Activated CD8-positive, alpha-beta memory T cell treated with anti-CD3 and anti-CD28 coated beads for 24 hours (primary cell): Measurements from ENCODE around the gene SMU1.

ENCODE experiments used
- DNase-seq: peaks from one replicate; pipeline ENCODE4 v3.0.0-alpha.2; 2020

SMU1 gene

DNA sequence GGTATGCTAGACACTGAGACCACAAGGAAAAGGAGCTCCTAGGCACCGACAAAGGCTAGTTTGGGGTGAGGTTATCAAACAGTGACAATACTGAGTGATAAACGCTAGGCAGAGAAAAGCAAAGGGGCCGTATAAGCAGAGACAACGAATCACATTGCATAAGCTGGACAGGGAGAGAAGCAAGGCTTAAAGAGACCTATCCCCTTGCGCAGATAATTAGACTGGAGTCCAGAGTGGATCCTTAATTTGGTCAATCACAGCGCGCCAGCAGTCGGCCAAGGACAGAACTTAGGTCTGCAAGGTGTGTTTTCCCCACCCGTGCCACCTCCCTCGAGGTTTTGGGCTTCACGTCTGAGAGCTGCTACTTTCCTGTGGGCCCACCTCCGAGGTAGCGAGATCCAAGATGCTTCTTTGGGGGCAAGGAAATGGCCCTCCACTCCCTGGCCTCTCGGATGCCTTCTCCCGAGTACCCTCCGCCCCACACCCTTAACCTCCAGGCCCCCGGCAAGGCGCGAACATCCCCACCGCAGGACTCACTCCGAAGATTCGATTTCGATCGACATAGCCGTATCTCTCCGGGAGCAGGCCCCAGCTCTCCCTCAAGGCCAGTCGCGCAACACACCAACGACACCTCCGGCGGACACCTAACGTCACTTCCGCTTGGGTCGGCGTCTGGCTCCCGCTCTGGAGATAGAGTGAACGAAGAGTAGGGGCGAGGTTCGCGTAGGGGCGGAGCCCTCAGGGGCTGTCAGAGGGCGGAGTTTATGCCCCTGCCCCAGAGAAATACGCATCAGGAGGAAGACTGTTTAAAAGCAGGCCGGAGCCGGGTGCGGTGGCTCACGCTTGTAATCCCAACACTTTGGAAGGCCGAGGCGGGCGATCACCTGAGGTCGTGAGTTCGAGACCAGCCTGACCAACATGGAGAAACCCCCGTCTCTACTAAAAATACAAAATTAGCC is at the start of gene SMU1:
TSS of gene SMU1 (minus strand) at position 629 of the 959 bp plus-strand sequence. CDS start at position 563, 66 bp downstream.
- peak; percentile 94 for DNase-seq

DNA sequence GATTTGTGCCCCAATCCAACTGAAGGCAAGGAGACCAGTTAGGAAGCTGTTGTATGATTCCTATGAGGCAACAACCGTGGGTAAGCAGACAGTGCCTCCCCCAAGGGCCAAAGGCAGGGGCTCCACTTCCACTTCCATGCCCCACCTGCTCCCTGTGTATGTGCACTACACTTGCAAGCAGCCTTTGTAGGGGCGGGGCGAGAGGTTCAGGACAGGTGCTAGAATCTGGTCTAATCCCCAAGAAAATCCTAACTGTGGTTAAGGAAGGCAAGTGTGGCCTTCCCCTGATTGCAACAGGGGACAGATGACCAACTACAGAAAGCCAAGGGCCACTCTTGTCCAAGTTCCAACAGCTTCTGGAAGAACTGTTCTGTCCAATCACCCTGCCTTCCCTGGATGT is 49.0 kb upstream of the SMU1 start:
- no peak for DNase-seq

DNA sequence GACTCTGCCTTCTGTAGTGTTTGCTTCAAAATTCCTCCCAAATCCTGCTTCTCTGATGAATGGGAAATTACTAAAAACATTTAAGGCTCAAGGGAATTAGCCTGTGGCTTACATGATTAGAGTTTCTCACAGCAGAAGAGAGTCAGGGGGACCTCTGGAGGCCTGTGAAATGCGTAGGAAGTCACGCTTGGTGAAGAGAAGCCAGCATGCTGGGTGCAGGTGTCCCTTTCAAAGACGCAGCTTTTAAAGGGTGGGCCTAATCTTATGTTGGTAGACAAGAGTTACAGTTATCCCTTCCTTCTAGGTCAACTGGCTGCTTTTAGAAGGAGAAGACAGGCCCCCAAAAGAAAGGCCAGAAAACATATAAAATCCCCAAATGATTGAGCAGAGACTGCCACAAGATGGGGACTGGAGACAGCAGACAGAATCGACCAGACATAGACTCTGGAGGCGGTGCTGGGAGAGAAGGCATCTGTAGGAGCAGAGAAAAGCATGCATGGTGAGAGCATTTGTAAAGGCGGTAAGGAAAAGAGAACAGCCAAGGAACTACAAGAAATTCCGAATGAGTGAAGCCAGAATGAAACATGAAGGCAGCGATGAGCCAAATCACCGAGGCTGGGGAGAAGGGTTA is 48.4 kb upstream of the SMU1 start:
- DNase-seq, result no peak

DNA sequence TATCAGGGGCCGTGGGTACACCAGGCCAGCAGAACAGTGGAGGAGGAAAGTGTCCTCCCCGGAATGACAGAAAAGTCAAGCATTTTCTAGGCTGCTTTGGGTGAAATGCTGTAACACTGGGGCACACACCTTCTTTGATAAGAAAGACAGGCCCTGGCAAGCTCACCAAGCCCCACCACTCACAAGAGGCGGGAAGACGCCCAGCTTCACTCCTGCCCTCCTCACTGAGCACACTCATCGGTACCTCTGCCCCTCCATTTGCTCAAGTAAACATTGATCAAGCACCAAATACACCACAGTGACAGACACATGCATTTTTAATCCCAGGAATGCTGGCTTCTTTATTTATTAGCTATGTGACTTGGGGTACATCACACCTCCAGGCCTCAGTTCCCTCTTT is 47.6 kb upstream of the SMU1 start:
- no peak for DNase-seq

DNA sequence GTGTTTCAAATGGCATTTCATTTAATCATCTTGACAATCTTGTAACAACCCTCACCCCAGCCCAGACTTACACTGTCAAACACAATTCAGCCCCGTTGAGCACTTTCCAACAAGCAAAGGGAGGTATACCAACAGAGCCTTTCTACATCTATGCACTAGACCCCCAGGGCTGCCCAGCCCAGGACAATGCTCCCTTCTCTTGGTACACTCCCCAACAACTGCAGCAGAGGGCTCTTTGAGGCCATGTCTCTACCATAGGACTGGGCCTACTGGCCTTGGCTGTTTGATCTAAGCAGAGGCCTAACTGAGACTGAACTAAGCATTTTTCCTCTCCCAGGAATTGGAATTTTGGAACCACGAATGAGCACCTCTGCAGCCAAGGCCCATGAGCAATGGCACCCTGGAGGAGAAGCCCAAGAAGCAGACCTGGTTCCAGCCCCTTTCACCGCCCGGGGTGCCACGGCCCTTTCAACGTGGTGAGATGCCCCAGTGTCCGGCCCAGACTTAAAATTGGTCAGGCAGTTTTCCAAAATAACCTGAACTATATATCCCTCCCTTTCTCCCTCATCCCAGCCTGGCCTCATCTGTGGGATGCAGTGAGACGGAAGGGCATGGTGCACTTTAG is 47.0 kb upstream of the SMU1 start:
- DNase-seq, result no peak

DNA sequence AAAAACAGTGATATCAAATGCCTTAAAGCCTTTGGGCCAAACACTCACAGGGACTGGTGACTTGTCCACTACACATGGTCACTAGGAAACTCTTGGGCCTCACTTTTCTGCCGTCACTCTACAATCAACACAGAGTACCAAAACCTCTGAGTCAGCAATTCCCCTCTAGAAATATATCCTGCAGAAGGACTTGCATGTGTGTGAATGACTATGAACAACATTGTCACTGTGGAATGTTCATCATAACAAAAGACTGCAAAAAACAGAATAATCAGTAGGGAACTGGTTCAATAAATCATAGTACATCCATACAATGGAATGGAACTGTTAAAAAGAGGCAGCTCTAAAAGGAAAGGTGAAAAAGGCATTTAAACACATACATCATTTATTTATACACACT is 44.1 kb upstream of the SMU1 start:
- no peak for DNase-seq

DNA sequence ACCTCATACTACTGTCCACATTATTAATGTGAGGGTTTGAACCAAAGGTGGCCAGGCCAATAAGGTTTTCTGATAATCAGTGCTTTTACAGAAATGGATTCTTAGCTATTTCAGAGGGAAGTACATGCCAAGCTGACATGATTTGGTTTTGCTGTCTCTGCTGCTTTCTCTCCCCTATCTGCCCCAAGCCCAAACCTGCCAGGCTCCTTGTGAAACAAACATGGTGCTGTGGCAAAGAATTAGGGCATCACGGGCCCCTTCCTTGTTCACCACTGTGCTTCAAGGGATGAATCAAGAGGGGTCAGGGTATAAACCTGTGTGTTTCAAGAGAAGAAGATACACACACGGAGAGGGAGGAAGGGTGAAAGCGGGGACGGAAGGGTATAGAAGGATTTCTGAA is 41.3 kb upstream of the SMU1 start:
- no peak for DNase-seq

DNA sequence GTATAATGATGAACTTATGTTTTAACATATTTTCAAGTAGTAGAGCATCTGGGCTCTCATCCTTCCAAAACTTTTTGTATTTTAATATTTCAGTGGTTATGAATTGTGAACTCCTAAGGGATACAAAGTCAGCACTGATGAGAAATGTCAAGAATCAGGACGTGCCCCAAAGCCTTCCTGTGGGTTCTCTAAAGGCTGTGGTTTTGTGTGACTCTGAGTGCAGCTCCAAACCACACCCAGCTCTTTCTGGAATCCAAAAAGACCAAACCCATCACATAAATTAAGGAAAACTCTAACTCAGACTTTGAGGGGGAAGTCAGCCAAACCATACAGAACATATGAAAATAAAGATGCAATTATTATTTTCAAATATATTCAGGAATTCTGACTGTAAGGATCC is 40.8 kb upstream of the SMU1 start:
- DNase-seq, result no peak

DNA sequence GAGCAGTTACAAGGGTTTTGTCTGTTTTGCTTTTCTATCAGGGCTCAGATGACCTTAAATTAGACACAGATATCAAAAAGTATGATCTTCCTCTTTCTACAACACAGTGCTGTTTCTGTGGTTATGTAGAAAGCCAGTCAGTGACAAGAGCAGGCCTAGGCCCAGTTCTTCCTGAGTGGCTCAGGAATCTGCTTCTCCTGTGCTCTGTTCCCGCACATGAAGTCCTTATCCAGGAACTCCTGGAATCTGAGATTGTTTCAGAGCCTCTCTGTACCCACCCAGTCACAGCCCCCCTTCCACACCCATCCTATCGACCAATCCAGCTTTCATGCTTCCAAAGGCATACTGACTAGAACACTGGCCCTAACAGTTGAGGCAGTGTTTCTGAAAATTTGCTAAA is 40.4 kb upstream of the SMU1 start:
- no peak for DNase-seq

DNA sequence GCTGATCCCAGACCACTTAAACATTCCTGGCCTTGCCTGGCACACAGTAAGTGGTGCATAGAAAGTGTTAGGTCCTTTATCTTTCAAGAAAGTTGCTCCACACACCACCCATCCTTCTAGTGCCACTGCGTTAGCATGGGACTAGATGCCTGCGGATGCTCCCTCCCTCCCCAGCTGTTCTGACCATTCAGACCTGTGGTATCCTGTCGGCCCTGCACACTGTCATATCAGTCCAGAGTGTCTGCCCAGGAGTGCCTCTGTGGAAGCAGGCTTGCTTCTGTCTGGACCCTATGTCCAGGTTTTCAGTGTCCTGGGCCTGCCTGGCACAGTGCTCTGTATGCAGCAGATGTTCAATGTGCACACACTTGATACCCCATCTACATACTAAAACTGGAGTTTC is 38.3 kb upstream of the SMU1 start:
- no peak for DNase-seq

DNA sequence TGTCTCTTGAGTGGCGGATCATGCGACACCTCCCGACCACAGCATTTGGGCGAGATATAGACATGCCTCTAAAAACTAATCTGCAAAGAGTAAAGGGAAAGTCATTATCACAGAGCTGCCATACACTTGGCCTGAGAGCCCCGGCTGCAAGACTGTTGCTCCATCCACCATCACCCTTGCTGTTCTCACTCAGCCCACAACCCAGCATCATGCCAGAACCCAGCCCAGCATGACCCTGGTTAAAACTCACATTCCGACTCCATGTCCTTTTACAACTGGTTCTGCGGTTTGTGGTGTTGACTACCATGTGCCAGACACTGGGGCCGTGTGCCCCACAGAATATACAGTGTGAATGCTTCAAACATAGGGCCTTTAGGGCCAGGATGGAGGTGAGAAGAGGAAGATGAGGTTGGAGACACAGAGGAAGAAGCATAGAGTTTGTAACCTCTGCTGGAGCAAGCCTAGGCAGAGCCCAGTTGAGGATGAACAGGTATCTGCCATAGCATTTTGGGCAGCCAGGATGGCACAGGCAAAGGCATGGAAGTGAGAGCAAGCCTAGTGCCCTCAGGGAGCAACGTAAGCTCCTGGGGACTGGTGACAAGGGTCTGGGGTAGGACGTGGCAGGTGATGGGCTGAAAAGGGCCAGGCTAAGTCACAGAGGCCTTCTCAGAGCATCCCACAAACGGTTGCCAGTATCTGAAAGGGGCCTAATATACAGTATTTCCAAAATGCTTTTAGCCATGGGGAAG is 37.5 kb upstream of the SMU1 start:
- no peak for DNase-seq

DNA sequence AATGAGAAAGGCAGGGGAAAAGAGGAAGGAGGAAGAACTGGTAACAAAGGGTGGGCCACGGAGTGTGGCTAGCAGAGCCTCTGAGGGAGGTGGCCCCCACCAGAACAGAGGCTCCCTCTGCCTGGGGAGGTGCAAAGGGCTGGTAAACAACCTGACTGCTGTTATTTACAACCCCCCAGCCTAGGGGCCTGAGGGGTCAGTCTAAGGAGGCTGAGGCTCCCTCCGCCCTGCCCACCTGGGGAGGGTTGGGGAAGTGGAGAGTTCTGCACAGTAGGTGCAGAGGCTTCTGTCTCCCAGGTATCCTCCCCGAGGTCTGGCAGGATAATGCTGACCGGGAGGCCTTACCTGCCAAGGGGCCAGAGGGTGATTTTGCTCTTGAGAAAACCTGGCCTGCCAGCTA is 35.6 kb upstream of the SMU1 start:
- peak; percentile 17 for DNase-seq

DNA sequence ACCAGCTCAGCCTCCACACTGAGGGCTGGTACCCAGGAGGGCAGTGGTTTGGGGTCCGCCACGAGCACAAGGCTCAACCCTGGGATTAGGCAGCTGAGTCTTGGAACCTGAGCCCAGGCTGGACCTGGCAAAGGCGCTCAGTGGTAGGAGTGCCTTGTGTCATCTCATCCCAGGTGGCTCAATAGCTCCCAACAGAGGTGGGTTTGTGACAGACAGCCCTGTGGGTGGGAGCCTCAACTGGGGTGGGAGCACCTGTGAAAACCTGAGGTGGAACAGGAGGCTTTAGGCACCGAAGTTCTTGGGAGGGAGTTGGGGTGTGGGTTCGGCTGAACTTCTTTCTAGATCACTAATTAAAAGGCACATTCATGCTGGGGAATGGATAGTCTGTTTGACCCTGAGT is 35.2 kb upstream of the SMU1 start:
- peak; percentile 28 for DNase-seq

DNA sequence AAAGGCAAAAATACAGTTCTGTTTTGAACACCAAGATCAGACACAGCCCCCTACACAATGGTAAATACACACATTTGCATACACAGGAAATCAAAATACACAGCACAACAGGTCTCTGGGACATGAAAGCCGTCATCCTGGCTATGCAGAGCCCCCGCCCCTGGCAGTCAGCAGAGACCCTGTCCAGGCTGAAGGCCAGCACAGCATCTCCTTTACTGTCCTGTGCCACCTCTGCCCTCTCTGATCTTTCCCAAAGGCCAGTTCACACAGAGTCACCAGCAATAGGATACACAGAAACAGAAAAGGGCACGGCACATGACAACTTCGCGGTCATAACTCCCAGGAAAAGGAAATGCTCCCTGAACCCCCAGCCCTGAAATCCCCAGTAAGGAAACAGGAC is 34.2 kb upstream of the SMU1 start:
- DNase-seq, result peak; percentile 48

DNA sequence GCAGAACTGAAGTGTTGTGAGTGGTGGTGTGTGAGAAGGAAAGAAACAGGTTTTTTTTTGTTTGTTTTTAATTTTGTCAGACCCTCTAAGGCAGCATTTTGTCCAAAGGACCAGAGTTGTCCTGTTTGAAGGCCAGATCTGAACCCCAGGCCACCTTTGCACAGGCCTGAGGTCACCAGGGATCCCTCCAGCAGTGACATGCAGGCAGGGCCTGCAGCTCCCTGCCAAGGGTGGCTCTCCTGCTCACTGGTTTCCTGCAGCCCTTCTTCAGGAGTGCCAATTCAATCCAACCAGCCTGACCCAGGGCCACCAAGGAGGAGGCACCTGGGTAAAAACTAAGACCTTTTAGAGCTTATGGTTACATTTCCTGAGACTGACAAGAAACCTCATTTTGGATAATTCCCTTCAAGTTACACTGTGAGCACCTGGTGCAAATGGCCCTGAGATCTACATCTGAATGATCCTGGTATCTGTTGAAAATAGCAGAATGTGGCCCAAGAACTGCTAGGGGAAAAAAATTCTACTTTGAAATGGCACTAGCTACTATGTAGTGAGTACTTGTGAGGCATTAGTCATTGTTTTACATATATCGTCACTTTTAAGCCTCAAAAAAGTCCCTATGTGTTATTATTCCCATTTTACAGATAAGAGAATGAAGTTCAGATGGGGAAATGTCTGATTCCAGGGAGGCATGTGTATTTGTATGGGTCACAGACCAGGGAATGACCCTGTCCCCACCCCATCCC is 33.5 kb upstream of the SMU1 start:
- DNase-seq, result peak; percentile 47

DNA sequence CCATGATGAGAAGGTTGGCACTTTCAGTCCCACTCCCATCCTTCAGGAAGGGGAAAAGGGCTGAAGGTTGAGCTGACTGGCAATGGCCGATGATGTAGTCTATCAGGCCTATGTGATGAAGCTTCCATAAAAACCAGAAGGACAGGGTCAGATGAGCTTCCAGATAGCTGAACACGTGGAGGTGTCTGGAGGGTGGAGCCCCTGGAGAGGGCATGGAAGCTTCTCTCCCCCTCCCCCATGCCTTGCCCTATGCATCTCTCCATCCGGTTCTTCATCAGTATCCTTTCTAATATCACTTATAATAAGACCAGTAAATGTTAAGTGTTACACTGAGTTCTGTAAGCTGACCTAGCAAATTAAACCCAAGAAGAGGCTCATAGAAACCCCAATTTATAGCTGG is 32.6 kb upstream of the SMU1 start:
- DNase-seq, result peak; percentile 33

DNA sequence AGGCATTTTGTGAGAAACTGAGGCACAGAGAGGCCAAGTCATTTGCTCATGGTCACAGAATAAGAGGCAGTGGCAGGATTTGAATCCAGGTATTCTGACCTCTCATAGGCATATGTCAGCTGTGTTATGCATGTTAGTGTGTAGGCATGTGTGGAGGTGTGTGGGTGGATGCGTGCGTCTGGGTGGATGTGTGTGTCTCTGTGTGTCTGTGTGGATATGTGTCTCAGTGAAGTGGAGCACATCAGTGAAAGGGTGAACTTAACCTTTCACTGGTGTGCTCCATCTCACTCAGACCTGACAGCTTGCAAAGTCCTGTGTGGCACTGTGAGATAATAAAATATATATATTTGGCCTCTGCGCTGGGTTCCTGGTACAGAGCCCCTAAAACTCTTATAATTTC is 32.0 kb upstream of the SMU1 start:
- DNase-seq, result no peak

DNA sequence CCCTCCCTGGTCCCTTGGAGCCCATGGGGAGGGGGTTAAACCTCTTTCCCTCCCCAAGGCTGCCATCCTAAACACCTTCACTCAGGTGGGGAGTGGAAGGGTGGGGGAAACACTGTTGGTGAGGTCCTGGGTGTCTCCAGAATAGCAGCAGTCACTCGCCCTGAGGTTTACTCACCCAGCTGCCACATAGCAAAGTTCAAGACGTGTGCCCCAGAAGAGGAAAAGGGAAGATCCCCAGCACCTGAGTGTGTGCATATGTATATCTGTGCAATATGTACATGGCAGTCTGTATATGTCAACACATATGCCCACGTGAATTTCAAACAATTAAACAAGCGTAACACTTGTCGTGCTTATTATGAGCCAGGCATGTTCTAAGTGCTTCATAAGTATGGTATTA is 31.3 kb upstream of the SMU1 start:
- DNase-seq, result peak; percentile 37

DNA sequence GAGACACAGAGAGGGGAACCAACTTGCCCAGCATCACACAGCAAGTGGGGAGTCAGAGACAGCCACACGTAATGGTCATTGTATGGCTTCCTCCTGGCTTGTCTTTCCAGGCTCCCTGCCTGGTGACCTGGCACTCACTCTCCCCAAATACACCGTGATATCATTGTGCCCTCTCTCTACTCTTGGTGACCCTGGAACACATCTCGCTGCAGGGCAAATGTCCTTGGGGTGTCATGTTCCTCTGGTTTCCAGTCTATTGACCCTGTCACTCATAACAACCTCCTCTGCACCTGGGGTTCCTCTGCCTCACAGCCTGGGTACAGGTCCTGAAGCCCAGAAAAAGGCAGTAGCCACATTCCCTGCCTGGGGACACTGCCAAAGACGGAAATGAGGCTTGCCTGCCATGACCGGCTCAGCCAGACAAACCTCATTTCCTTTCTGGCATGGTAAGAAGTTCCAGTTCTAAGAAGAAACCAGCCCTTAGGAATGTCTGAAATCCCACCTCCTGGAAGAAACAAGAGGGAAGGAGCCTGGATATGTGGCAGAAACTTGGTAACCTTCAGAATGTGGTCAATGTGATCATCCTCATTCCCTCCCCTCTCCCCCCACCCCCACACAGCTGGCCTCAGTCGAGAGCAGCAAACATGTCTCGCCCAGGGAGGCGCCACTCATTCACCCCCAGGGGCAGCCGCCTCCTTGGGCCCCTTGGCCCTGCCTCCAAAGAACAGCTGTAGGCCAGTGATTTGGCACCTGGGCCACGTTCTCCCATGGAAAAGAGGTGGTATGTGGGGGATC is 30.6 kb upstream of the SMU1 start:
- DNase-seq, result peak; percentile 35

DNA sequence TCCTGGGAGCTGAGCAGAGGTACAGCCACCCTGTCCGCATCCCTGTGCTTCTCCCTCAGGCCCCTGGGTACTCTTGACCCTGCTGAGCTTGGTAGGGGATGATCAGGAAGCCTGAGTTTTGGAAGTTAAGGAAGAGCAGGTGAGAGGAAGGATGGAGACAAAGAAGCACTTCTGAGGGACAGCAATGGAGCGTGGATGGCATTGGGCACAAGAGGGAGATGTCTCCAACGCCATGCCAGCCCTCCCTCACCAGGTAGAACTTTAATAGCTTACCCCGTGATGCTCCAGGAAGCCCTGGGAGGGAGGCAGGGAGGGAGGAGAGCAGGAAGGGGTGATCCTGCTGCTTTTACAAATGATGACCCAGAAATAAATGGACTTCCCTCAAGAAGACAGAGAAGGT is 29.9 kb upstream of the SMU1 start:
- DNase-seq, result peak; percentile 50

DNA sequence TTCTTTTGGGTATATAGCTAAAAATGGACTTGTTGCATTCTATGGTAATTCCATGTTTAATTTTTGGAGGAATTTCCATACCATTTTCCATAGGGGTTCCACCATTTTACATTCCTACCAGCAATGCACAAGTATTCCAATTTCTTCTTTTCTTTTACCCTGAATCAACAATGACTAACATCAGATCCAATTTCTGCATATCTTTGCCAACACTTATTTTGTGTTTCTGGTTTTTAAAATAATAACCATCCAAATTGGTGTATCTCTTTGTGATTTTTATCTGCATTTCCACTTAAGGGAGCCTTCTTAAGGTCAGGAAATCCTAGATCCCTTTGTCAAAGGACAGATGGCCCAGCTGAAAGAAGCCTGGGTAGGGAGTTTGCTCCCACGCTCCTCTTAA is 29.5 kb upstream of the SMU1 start:
- no peak for DNase-seq

DNA sequence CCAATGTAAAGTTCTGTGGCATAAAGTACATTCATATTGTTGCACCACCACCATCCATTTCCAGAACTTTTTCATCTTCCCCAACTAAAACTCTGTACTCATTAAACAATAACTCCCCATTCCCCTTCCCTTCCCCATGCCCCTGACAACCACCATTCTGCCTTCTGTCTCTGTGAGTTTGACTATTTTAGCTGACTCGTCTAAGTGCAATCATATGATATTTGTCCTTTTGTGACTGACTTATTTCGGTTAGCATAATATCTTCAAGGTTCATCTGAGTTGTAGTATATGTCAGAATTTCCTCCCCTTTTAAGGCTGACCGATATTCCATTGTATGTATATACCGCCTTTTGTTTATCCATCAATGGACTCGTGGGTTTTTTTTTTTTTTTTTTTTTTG is 29.0 kb upstream of the SMU1 start:
- DNase-seq, result no peak
